NOMO-1 treated with DMSO at 0.1 percent for 48 hours (cell line): ENCODE measurements around the gene ALG1L2.
A peak's percentile ranks its signal among the peaks of the same experiment; 100 is the strongest.
"Not testable (repeated sequence)": the region's sequence is repeated elsewhere in the genome, so short reads cannot be mapped to it uniquely, and the experiment has no call there.

Experiments used
- DNase-seq: peaks from one replicate; lab custom pipeline; 2025; ENCODE audit not compliant: unreplicated experiment; lab: John Stamatoyannopoulos, UW

ALG1L2 gene

DNA sequence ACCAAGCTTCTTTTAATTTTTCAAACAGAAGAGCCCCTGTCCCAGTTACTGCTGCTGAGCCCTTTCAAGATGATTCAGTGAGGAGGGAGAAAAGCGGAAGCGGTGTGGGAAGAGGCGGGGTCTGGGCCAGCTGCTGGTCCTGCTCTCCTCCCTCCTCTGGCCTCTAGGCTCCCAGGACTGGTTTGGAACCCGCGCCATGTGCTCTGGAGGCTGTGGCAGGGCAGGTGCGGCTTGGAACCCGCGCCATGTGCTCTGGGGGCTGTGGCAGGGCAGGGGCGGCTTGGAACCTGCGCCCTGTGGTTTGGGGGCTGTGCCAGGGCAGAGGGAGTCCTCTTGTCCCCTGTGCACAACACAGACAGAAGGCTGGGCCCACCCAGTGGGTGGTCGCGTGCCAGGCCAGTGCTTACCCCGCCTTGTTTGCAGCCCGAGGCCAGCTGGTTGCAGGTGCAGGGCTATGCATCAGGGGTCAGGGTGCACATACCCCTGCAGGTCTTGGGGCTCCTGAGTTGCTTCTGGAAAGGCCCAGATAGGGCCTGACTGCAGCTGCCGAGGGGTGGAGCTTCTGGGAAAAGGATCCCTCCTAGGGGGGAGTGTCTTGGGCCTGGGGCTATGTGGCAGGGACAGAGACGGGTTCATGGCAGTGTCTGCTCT is 12.2 kb downstream of the ALG1L2 start:
- DNase-seq = peak; percentile 85

DNA sequence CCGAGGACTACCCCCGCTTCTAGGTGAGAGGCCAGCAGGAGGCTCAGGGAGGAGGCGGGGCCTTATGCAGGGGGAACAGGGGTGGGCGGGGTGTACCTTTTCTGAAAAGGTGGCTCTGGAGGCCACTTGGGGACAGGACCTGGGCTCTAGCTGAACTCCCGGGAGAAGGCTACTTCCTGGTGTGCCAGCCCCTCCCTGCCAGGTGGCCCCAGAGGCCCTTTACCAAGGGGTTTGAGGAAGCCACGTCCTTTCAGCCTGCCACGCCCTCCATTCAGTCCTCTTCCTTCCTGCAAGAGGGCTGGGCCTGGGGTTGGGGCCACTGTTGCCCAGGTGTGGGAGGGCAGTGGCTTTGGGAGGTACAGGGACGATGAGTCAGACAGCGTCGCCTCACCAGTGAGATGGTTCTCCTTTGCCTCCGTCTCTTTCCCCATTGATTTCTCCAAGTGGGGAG is 12.9 kb downstream of the ALG1L2 start:
- peak; percentile 76 for DNase-seq

DNA sequence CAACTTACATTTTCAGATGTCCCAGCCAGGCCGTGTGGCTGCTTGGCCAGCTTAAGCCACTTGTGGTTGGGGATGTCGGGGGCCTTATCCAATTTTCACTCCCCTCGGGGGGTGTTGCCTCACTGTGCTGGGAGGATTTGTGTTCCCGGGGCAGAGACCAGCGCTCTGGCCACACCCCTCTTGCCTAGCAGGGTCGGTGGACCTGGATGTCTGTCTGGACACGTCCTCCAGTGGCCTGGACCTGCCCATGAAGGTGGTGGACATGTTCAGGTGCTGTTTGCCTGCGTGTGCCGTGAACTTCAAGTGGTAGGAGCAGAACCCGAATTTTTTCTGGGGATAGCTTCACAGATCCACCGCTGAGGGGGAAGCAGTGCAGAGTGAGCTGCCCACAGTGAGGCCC is 14.2 kb downstream of the ALG1L2 start:
- DNase-seq = not testable (repeated sequence)

DNA sequence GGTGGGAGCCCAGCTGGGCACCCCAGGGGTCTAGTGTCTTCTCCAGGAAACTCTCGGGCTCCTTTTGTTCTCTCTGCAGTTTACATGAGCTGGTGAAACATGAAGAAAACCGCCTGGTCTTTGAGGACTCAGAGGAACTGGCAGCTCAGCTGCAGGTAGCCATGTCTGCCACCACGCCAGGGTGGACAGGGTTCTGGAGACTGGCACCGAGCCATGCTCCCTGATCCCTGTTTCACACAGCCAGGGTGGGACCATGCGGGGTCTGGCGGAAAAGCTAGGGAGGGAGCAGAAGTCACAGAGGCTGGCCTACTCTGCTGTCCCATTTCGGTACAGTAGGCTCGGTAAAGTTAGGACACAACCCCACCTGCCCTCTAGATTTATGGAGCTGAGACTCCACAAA is 15.5 kb downstream of the ALG1L2 start:
- DNase-seq = not testable (repeated sequence)

DNA sequence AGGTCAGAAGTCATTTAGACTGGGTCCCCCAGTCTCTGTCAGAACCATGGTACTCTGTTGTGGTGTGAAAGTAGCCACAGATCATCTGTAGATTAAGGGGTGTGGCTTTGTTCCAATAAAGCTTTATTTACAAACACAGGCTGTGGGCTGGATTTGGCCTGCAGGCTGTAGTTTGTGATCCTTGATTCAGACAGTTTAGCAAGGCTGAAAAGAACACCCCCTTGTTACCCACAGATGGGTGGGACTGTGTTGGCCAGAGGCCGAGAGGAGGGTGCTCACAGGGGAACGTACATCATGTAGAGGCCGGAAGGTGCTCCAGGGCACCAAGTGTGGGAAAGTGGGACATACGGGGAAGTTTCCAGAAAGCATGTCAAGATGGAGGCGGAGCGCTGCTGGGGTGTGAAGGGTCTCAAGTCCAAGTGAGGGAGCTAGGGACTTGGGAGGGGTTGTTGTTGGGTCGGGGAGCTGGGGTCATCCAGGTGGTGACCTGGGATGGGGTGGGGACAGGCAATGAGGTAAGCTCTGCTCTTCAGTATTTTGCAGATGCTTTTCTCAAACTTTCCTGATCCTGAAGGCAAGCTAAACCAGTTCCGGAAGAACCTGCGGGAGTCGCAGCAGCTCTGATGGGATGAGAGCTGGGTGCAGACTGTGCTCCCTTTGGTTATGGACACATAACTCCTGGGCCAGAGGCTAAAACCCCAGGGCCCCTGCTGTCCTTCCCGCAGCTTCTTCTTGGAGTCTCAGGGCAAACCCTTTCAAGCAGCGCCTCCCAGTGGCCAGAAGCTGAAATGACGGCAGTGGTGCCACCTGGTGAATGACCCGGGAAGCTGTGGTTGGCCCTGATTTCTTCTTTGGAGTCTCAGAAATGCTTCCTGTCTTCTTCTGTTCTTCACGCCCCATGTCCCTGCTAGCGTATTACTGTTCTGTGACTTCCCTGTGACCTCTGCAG is 16.3 kb downstream of the ALG1L2 start:
- not testable (repeated sequence) for DNase-seq

DNA sequence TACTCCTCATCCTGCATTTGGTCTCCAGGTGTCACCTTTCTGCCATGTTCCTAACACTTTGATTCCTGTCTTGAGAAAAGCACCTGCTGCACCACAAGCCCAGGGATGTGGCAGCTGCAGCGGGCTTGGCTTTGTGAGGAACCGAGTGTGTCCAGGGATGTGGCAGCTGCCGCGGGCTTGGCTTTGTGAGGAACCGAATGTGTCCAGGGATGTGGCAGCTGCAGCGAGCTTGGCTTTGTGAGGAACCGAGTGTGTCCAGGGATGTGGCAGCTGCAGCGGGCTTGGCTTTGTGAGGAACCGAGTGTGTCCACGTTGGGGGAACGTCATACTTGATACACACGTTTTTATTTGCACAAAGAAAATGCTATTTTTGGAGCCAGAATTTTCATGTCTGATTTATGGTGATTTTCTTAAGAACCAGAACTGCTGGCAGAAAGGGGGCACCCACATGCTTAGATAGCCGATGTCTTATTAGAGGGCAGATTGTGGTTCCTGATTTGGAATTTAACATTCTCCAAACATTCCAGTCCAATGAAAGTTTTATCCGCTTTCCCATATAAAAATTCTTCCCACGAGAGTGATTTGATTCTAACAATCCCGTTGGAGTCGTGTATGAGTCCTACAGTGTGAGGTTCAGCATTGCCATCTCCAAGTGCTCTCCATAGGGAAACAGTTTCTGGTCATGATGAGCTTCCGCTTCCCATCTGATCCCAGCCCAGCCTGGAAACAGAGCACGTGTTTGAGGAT is 17.2 kb downstream of the ALG1L2 start:
- DNase-seq = not testable (repeated sequence)

DNA sequence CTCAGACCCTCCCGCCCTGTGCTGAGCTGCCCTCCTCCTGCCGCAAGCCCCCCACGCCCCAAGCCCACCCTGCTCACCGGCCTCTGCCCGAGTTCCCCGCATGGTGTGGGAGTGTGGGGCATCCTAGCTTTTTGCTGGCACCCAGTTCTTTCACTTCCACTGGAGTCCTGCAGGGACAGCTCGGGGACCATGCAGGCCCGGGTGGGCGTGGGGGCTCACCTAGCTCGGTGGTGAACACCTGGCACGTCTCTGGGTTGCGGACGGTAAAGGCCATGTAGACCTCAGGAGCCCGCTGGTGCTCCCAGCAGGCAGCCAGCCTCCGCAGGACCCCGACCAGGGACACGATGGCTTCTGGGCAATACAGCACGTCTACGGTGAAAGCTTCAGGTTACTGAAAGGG is 20.9 kb downstream of the ALG1L2 start:
- not testable (repeated sequence) for DNase-seq

DNA sequence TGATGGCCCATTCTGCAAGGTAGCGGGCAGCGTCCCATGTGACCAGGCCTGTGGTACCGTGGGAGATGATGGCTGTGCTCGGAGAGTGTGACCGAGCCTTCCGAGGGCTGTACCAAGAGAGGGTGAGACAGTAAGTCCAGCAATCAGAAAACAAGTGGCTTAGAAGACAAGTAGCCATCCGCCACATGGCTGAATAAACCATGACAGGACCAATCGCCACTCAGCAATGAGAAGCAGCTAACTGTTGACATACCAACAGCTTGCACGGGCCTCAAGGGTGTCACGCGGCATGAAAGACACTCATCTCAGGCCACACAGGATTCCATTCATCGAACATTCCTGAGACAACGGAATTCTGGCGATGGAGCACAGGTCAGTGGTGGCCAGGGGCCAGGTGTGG is 22.6 kb downstream of the ALG1L2 start:
- DNase-seq = not testable (repeated sequence)

DNA sequence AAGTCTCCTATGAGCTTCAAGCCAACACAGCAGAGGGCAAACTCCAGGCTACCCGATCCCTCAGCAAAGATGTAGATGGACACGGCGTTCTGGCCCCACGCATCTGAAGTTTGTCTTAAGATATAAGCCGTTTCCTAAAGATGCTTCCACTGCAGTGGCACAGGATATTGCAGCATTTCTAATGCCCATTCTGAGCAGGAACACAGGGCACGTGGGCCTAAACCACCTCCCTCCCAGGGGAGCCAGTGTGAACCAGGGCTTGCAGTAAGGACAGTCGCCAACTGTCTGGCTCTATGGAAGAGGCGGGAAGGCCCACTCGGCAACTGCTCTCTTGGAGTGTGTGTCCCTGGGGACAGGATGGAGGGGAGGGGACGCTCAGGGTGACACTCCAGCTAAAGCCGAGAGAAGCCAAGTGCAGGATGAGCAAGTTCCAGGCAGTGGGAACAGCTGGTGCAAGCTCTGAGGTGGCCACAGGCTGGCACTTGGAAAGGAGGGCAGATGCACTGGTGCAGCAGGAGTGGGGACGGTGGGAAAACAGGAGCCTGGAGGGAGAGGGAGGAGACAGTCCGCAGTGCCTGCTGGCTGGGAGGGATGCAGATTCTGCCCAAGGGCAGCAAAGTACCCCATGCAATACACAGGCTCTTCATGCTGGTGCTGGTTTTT is 25.8 kb downstream of the ALG1L2 start:
- DNase-seq = not testable (repeated sequence)

DNA sequence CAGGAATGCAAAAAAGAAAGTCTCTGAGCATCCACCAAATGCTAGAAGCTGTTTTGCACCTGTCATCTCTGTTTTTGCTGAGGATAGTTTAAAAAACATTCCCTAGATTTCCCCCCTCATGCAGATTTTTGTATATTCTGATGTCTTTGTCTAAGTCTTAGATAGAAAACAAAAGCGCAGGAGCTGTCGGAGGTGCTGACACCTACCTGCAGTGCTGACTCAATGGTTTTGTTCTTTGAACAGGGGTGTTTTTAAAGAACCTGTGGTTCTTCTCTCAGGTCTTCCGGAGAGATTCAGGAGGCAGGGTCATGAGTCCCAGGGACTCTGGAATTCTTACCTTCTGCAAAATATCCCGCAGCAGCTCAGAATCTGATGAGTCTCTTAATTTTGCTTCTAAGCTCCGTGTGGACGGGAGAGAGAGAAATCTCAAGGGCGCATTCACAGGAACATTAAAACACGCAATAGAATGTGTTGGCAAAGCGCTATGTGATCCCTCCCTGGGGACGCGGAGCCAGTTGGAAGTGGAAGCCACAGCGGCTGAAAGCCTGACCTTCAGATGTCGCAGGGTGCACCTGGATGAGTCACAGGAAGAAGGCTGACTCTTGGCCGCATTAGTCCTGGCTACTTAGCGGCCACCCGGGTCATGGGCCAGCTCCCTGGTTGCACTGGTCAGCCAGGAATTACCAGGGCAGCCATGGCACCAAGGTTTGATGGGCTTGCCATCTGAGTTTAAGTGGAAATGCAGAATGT is 27.4 kb downstream of the ALG1L2 start:
- DNase-seq = not testable (repeated sequence)

DNA sequence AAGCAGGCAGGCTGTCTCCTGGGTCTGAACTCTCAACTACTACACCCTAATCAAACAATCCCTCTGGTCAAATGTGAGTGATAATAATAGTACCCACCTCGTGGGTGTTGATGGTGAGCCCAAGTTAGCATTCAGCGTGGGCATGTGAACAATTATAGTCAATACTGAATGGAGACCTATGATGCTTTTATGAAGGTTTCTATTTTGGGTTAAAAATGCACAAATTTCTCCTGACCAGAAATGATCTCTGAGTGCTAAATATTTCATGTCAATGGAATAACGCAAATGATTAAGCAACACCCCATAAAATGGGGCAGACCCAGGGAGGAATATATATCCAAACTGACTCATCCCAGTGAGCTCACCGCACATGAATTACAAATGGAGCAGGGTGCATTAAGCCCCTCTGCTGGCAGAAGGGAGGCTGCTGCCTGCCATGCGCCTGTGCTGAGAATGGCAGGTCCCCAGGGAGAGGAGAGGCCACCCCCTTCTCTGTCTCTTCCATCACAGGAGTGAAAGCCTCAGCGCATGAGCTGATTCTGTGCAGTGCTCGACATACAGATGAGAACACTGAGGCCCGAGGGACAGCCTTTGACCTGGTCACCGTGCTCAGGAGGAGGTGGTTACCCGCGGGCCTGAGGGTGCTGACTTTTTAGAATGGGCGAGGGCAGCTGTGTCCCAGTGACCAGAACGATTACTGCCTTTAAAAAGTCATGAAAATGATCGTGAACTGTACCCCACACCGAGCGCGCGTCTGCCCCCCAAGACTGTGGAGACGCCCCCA is 28.9 kb downstream of the ALG1L2 start:
- DNase-seq = not testable (repeated sequence)

DNA sequence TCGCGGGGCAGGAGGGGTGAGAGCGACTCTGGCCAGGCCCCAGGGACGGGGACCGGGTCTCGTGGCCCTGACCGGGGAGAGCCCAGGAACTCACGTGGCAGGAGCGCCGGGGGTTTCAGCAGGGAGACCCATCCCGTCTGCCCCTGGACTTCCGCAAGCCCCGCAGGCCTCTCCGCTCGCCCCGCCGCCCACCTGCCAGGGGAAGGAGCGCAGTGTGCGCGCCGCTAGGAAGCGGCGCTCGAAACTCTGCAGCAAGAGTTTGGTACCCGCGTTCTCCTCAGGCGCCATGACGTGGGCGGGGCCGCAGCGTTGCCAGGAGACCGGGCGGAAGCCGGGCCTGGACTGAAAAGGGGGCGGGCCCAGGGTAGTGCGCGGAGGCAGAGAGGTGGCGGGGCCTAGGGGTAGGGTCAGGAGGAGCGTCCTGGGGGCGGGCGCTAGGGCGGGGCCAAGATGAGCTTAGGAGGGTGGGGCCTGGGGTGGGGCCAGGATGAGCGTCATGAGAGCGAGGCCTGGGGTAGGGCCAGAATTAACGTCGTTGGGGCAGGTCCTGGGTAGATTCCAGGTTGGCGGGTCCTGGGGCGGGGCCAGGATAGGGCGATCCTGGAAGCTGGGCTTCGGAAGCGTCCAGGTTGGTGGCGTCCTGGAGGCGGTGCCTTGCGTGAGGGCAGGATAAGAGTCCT is 29.7 kb downstream of the ALG1L2 start:
- DNase-seq = peak; percentile 99

DNA sequence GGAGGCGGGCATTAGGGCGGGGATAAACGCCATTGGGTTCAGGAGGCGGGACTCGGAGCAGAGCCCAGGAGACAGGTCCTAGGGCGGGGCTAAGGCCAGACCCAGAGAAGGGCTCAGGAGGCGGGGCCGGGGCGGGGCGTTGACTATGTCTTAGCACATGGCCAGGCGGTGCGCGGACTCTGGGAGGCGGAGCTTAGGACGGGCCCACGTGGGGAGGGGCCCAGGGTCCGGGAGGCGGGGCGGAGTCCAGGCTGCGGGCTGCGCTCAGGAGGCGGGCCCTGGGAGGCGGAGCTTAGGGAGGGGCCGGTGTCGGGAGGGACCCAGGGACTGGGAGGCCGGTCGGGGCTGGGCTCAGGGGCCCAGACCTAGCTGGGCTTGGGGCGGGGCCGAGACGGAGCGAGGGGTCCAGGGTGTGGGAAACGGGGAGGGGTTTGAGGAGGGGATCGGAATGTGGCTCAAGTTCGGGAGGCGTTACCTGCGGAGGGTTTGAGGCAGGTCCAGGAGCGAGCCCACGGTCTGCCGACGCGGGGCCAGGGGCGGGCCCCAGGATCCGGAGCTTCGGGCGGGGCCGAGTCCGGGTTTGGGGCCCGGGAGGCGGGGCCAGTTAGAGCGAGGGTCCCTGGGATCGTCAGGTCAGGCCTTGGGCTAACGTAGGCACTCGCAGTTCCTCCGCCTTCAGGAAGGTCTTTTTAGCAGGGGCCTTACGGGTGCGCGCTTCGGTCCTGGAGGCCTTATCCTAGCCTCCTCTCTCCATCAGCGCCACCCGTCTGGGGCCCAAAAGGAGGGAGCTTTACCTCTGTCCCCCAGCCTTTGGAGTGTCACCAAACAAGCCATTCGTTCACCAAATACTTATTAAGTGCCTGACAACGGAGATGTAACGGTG is 30.5 kb downstream of the ALG1L2 start:
- peak; percentile 93 for DNase-seq

DNA sequence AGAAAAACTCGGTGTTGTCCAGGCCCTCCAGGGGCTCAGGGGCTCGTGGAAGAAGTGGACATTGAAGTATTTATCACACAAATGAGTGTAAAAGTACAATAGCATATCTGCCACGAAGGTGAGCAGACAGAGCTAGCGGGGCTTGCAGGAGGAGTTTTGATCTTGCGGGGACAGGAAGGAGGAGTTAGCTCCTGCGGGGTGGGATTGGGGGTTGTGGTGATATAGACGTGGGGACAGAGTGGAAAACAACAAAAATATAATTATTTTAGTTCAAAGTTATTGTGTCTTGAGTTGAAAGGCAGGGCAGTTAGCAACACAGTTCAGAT is 31.1 kb downstream of the ALG1L2 start:
- DNase-seq = not testable (repeated sequence)

DNA sequence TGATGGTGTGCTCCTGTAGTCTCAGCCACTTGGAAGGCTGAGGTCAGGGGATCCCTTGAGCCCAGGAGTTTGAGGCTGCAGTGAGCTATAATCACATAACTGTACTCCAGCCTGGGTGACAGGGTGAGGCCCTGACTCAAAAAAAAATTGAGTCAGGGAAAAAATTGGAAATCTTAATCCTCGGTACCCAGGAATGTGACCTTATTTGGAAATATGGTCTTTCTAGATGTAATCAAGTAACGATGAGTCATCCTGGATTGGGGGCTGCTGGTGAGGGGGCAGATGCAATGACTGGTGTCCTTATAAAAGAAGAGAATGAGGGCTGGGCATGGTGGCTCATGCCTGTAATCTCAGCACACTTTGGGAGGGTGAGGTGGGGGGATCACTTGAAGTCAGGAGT is 33.8 kb downstream of the ALG1L2 start:
- not testable (repeated sequence) for DNase-seq

DNA sequence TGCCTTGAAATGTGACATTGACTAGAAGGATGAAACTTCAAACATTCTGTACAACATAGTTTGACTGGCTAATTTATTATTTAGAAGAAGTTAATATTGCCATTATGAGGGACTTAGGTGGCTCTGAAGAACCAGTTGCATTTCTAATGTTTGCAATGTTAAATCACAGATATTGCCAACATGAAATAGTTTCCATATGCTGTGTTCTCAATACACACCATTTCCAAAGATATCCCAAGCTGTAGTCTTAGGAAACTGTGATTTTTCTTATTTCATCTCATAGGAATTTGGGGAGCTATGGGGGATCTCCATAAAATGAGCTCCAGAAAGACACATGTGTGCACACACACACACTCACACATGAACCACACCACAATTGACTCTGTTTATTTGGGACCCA is 36.3 kb downstream of the ALG1L2 start:
- DNase-seq = no peak

DNA sequence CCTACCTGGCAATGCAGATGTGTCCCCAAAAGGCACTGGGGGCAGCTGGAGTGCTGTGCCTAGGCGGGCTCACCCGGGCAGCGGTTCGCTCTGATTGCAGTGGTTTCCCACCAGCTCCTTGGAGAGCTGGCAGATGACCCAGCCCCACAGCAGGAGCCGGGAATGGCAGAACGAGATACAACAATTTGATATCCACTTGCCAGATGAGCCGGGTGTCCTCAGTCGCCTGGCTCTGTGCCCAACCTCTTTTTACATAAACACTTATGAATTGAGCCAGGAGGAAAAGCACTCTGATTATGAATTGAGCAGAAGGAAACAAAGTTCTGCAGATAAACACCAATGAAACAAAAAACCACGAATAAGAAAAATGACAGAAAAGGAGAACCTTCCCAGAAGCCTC is 38.2 kb downstream of the ALG1L2 start:
- DNase-seq = not testable (repeated sequence)

DNA sequence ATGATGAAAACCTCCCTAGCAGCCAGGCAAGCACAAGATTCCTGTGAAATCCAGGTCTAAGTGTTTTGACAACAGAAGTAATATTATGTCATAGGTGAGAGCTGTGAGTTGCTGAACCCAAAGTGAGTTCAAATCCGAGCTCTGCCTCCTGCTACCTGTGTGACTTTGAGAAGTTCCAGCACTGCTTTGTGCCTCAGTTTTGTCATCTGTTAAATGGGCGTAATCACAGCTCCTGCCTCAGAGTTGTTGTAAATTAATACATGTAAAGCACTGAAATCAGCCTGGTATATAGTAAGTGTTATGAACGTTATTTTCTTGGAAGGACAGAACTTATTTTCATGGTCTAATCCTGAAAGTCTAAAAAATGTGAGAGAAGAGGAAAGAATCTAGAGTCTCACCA is 38.7 kb downstream of the ALG1L2 start:
- not testable (repeated sequence) for DNase-seq
